NK-92 (cell line): ENCODE results near the gene ITGA7.
"Not testable (repeated sequence)": the region's sequence is repeated elsewhere in the genome, so short reads cannot be mapped to it uniquely, and the experiment has no call there.

Experiments used
- DNase-seq: peaks from one replicate; lab custom pipeline; 2025; ENCODE audit not compliant: unreplicated experiment; lab: John Stamatoyannopoulos, UW

Gene ITGA7

DNA sequence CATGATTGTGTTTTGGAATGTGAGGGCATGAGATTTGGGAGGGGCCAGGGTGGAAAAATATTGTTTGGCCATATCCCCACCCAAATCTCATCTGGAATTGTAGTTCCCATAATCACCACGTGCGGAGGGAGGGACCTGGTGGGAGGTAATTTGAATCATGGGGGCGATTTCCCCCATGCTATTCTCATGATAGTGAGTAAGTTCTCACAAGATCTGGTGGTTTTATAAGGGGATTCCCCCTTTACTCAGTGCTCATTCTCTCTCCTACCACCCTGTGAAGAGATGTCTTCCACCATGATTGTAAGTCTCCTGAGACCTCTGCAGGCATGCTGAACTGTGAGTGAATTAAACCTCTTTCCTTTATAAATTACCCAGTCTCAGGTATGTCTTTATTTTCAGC lies 55.4 kb downstream of the ITGA7 start:
- no peak for DNase-seq

DNA sequence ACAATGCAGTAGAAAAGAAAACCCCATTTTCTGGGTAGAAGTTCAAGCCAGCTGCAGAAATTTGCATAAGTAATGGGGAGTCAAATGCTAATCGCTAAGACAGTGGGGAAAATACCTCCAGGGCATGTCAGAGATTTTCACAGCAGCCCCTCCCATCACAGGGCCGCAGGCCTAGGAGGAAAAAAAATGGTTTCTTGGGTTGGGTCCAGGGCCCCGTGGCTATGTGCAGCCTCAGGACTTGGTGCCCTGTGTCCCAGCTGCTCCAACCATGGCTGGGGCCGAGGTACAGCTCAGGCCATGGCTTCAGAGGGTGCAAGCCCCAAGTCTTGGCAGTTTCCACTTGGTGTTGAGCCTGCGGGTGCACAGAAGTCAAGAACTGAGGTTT lies 56.4 kb downstream of the ITGA7 start:
- no peak for DNase-seq

DNA sequence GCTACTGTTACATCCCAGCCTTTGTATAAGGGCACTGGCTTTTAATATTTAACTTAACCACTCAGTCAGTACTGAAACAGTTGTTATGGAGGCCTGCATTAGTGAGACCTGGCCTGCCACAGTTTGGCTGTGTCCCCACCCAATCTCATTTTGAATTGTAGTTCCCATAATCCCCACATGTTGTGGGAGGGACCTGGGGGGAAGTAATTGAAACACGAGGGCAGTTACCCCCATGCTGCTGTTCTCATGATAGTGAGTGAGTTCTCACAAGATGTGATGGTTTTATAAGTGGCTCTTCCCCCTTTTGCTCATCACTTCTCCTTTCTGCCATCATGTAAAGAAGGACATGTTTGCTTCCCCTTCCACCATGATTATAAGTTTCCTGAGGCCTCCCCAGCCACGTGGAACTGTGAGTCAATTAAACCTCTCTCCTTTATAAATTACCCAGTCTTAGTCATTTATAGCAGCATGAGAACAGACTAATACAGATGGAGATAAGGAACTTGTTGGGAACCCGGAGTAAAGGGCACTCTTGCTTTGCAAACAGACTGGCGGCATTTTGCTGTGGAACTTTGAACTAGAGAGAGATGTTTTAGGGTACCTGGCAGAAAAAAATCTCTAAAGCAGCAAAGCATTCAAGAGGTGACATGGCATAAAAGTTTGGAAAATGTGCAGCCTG lies 56.9 kb downstream of the ITGA7 start:
- DNase-seq: not testable (repeated sequence)

DNA sequence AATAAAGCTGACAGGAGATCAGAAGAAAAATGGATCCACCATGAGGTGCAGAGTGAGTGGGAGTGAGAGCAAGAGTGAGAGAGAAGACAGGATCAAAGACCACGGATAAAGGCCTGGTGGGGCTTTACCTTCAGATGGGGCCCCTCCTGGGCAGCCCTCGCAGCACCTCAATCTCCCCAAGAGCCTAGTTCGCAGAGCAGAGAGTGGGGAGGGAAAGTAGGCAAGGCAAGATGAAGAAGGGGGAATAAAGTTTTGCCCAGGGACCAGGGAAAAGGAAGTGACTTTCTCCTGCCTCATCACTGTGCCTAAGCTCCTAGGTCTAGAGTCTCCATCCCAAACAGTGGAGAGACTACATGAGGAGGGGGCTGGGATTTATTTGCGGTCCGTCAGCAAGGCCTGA lies 60.7 kb downstream of the ITGA7 start:
- no peak for DNase-seq

DNA sequence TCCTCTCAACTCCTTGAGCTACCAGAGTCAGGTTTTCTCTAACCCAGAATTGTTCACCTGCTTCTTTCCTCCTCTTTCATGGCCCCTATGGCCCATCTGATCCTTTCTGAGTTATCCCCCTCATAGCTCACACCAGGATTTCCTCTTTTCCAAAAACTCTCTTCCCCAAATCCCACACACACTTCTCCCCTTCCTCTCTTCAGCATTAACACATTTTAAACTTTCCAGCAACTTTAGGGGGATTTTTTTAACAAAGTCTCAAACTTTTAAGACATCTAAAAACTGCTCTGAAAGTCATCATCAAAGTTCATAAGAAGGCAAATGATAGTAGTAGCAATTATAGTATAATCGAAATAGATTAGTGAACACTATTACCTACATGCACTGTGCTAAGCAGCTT lies 63.1 kb downstream of the ITGA7 start:
- no peak for DNase-seq

DNA sequence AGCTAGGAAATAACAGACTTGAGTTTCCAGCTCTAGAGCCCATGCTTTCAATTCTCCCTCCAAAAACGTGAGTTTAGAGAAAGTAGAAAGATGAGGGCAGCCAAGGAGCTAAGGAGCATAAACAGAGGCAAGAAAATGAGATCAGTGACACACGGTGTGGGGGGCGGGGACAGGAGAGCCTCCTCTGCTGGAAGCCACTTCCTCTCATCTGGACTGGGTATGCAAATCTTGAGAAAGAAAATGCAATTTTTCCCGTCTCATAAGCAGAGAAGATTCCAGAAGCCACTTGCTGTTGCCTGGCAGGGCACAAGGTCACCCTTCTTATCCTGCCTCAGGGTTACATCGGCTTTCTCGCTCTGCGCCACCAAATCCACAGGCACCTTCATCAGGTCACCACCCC lies 65.0 kb downstream of the ITGA7 start:
- no peak for DNase-seq

DNA sequence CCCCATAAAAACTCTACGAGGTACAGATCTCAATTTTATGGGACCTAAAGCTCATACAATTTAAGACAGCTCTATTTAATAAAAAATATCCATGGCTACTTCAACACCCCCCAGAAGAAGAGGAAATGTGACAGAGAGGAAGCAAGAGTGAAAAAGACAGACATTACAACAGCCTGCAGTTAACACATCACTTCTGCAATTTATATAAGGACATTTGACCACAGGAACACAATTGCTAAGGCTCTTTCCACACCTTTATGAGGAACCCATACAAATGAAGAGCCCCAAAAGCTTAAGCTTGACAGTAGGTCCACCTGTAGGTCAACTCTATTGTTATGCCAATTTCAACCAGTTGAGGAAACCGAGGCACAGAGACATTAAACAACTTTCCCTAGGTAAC lies 65.4 kb downstream of the ITGA7 start:
- DNase-seq: no peak

DNA sequence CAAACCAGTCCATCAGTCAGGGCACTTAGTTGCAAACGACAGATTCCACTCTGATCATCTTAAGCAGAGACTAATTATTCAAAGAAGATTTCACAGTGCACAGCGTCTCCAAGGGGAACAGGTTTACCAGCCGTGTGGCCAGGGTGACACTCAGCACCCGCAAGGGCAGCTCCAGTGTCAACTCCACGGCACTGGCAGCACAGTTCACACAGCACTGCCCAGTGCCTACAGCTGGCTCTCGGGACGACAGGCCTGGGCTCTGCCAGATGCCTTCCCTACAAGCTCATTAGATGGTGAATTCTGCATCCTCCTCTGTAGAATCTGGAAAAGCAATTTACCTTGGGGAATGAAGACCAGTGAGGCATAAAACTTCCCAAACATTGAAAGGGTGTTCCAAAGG lies 66.1 kb downstream of the ITGA7 start:
- no peak for DNase-seq

DNA sequence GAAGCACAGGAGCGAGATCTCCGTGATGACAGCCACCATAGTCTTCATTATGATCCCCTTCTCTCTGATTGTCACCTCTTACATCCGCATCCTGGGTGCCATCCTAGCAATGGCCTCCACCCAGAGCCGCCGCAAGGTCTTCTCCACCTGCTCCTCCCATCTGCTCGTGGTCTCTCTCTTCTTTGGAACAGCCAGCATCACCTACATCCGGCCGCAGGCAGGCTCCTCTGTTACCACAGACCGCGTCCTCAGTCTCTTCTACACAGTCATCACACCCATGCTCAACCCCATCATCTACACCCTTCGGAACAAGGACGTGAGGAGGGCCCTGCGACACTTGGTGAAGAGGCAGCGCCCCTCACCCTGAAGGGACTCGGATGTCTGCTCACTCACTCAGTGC lies 70.2 kb downstream of the ITGA7 start:
- DNase-seq: no peak

DNA sequence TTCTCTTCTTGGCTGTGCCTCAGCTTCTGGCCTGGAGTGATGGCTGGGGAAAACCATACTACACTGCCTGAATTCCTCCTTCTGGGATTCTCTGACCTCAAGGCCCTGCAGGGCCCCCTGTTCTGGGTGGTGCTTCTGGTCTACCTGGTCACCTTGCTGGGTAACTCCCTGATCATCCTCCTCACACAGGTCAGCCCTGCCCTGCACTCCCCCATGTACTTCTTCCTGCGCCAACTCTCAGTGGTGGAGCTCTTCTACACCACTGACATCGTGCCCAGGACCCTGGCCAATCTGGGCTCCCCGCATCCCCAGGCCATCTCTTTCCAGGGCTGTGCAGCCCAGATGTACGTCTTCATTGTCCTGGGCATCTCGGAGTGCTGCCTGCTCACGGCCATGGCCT lies 70.9 kb downstream of the ITGA7 start, which contains the start of gene OR10P1:
Gene OR10P1 (plus strand): TSS at position 40 of the 400 bp plus-strand sequence. CDS start 0 bp downstream, at position 40.
- no peak for DNase-seq

DNA sequence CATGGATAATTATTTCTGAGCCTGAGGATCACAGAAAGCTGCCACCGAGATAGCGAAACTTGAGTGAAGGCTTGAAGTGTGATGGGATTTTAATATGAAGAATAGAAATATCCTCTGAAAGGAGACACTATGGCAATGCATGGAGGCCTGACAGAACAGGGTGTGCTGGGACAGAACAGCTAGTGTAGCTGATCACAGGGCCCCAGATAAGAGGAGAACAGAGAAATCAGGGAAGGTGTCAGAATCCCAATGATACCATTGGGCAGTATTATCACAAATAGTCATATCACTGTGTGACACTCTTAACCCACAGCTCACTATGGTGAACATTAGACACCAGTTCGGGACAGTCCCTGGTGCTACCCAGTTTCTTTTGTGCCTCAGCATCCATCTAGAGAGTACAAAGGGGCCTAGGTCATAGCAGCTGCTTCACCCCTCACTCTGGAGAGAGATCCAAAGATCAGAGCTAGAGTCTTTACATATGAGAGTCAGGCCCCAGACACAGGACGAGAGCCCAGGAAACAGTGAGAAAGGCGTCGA lies 71.5 kb downstream of the ITGA7 start:
- no peak for DNase-seq
